ENCODE results near the gene APH1B.

DNA sequence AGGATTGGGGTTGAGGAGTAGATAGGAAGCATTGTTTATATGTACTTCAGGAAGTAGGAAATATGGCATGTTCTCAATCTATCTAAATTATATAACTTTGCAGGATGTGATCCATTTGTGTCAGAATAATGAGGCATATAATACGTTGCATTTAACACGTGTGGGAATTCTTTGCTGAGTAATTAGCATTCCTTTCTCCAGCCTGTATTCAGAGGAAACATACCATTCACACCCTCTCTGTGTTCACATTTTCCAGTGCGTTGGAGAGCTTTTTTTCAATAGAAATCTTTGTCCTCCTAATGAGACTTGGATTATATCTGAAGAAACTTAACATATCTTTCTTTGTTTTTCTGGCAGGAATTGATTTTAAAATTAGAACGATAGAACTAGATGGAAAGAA is 33.0 kb upstream of the APH1B start:
- TF ChIP-seq ZNF766 (CRISPR knock-in tag; conservative IDR thresholded peaks at IDR 0.05) (no peak), LCOR (CRISPR knock-in tag; IDR thresholded peaks at IDR 0.05) (no peak)
- TF ChIP-seq, protein P1, sequence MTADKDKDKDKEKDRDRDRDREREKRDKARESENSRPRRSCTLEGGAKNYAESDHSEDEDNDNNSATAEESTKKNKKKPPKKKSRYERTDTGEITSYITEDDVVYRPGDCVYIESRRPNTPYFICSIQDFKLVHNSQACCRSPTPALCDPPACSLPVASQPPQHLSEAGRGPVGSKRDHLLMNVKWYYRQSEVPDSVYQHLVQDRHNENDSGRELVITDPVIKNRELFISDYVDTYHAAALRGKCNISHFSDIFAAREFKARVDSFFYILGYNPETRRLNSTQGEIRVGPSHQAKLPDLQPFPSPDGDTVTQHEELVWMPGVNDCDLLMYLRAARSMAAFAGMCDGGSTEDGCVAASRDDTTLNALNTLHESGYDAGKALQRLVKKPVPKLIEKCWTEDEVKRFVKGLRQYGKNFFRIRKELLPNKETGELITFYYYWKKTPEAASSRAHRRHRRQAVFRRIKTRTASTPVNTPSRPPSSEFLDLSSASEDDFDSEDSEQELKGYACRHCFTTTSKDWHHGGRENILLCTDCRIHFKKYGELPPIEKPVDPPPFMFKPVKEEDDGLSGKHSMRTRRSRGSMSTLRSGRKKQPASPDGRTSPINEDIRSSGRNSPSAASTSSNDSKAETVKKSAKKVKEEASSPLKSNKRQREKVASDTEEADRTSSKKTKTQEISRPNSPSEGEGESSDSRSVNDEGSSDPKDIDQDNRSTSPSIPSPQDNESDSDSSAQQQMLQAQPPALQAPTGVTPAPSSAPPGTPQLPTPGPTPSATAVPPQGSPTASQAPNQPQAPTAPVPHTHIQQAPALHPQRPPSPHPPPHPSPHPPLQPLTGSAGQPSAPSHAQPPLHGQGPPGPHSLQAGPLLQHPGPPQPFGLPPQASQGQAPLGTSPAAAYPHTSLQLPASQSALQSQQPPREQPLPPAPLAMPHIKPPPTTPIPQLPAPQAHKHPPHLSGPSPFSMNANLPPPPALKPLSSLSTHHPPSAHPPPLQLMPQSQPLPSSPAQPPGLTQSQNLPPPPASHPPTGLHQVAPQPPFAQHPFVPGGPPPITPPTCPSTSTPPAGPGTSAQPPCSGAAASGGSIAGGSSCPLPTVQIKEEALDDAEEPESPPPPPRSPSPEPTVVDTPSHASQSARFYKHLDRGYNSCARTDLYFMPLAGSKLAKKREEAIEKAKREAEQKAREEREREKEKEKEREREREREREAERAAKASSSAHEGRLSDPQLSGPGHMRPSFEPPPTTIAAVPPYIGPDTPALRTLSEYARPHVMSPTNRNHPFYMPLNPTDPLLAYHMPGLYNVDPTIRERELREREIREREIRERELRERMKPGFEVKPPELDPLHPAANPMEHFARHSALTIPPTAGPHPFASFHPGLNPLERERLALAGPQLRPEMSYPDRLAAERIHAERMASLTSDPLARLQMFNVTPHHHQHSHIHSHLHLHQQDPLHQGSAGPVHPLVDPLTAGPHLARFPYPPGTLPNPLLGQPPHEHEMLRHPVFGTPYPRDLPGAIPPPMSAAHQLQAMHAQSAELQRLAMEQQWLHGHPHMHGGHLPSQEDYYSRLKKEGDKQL (CRISPR knock-in tag; IDR thresholded peaks at IDR 0.05; ENCODE audit: borderline replicate concordance), result no peak
